HG03095 (cell line): ENCODE data around the gene TMEM221.

Source experiments
- ATAC-seq: cut with Tn5 transposase; IDR thresholded peaks from one replicate; pipeline ENCODE4 v1.9.1; 2021; ENCODE audit warnings: moderate library complexity; ENCODE audit not compliant: unreplicated experiment

TMEM221 gene

GRCh38 chr19:17448131-17448967 is at the start of gene TMEM221:
TSS of gene TMEM221 (minus strand) at chr19:17448668. CDS start at chr19:17448462, 206 bp downstream.
- ATAC-seq: no peak

GRCh38 chr19:17497149-17497798 is 48.8 kb upstream of the TMEM221 start:
- ATAC-seq: no peak

GRCh38 chr19:17496337-17496997 is 48.0 kb upstream of the TMEM221 start:
- no peak for ATAC-seq

GRCh38 chr19:17495639-17496296 is 47.3 kb upstream of the TMEM221 start:
- no peak for ATAC-seq

GRCh38 chr19:17491287-17491686 is 42.8 kb upstream of the TMEM221 start:
- no peak for ATAC-seq

GRCh38 chr19:17490411-17490810 is 41.9 kb upstream of the TMEM221 start:
- ATAC-seq: no peak

GRCh38 chr19:17489392-17490030 is 41.0 kb upstream of the TMEM221 start:
- ATAC-seq: no peak

GRCh38 chr19:17488593-17489391 is 40.3 kb upstream of the TMEM221 start:
- ATAC-seq: no peak

GRCh38 chr19:17487284-17488121 is 39.0 kb upstream of the TMEM221 start:
- no peak for ATAC-seq

- ATAC-seq: no peak
These were observed 38.2 kb upstream of the TMEM221 start for GRCh38 chr19:17486545-17487240.

GRCh38 chr19:17484520-17485185 is 36.2 kb upstream of the TMEM221 start:
- no peak for ATAC-seq

- ATAC-seq: no peak
These were observed 35.1 kb upstream of the TMEM221 start for GRCh38 chr19:17483605-17484002.

GRCh38 chr19:17482877-17483604 is 34.6 kb upstream of the TMEM221 start:
- ATAC-seq: no peak

GRCh38 chr19:17481986-17482385 is 33.5 kb upstream of the TMEM221 start:
- ATAC-seq: no peak

GRCh38 chr19:17479325-17479791 is 30.9 kb upstream of the TMEM221 start:
- ATAC-seq: no peak

GRCh38 chr19:17475541-17476115 is 27.2 kb upstream of the TMEM221 start:
- ATAC-seq: no peak
